SK-N-SH (cell line): Measurements from ENCODE around the gene GNAT2.

ENCODE experiments used
- CTCF ChIP-seq: fragments of 200-600 bp; sonication (generic); IDR thresholded peaks from 2 replicates; pipeline ENCODE4 v1.6.1; 2017; ENCODE audit warnings: antibody characterized with exemption, mild to moderate bottlenecking, moderate library complexity
- EZH2phosphoT487 ChIP-seq: fragments of 200-600 bp; sonication (generic); IDR thresholded peaks from 2 replicates; pipeline ENCODE4 v1.6.1; 2017; ENCODE audit warnings: low read depth, mixed run types, mild to moderate bottlenecking, antibody characterized with exemption, moderate library complexity, borderline replicate concordance
- FOXM1 ChIP-seq: IDR thresholded peaks from 2 replicates; pipeline ENCODE4 v1.4.0; 2012; ENCODE audit warnings: low read depth, mild to moderate bottlenecking
- MAX ChIP-seq: IDR thresholded peaks from 2 replicates; pipeline ENCODE4 v1.4.0; 2012; ENCODE audit warnings: low read depth
- NRF1 ChIP-seq: IDR thresholded peaks from 2 replicates; pipeline ENCODE4 v1.6.1; 2012; ENCODE audit warnings: low read depth, mild to moderate bottlenecking, low read length
- POLR2AphosphoS5 ChIP-seq: IDR thresholded peaks from 2 replicates; pipeline ENCODE4 v1.6.1; 2012; ENCODE audit warnings: low read depth, low read length
- REST ChIP-seq: IDR thresholded peaks from 2 replicates; pipeline ENCODE4 v1.6.1; 2012; ENCODE audit warnings: mild to moderate bottlenecking, low read depth, low read length, moderate library complexity
- SIN3A ChIP-seq: IDR thresholded peaks from 2 replicates; pipeline ENCODE4 v1.6.1; 2012; ENCODE audit warnings: low read depth, mild to moderate bottlenecking, low read length, moderate library complexity, borderline replicate concordance
- SMC3 ChIP-seq: IDR thresholded peaks from 2 replicates; pipeline ENCODE4 v1.6.1; 2012; ENCODE audit warnings: low read depth, low read length, improper control_type of control experiment
- TAF1 ChIP-seq: IDR thresholded peaks from 2 replicates; pipeline ENCODE4 v1.6.1; 2012; ENCODE audit warnings: low read depth, mild to moderate bottlenecking, low read length, moderate library complexity, borderline replicate concordance
- USF2 ChIP-seq: fragments of 150-350 bp; IDR thresholded peaks from 2 replicates; pipeline ENCODE4 v1.6.1; 2017; ENCODE audit warnings: antibody characterized with exemption, low read length, low read depth, borderline replicate concordance
- YY1 ChIP-seq: IDR thresholded peaks from 2 replicates; pipeline ENCODE4 v1.4.0; 2012; ENCODE audit warnings: low read depth, mild to moderate bottlenecking

GRCh38 chr1:109569323-109569722 is 50.1 kb downstream of the GNAT2 start:
- TF ChIP-seq SMC3 (no peak), CTCF (no peak), MAX (no peak), EZH2phosphoT487 (no peak), NRF1 (no peak), TAF1 (no peak), USF2 (no peak), POLR2AphosphoS5 (no peak), FOXM1 (no peak), SIN3A (no peak), REST (no peak), YY1 (no peak)
